ENCODE data around the gene ZNF780A.
"Not testable (repeated sequence)": the region's sequence is repeated elsewhere in the genome, so short reads cannot be mapped to it uniquely, and the experiment has no call there.

ZNF780A gene

GRCh38 chr19:40090241-40091204, at the start of gene ZNF780A:
Gene ZNF780A, minus strand, starts transcription at chr19:40090943. Its CDS starts 6,190 bp downstream, at chr19:40084753.
- DNase-seq = peak in 55 of 56 donors; percentile 8 to 90 (median 74)

GRCh38 chr19:40139533-40140287, 49.0 kb upstream of the ZNF780A start:
- peak in 2 of 56 donors; percentile 1 to 8 for DNase-seq

- DNase-seq = no peak
Observed at GRCh38 chr19:40136818-40137217, 46.1 kb upstream of the ZNF780A start.

- DNase-seq = no peak
Observed at GRCh38 chr19:40134866-40135265, 44.1 kb upstream of the ZNF780A start.

- no peak for DNase-seq
Observed at GRCh38 chr19:40133491-40133890, 42.7 kb upstream of the ZNF780A start.

- no peak for DNase-seq
Observed at GRCh38 chr19:40130013-40130412, 39.3 kb upstream of the ZNF780A start.

GRCh38 chr19:40129425-40129824, 38.7 kb upstream of the ZNF780A start:
- no peak for DNase-seq

- DNase-seq = no peak
Observed at GRCh38 chr19:40128991-40129390, 38.2 kb upstream of the ZNF780A start.

GRCh38 chr19:40119380-40119779, 28.6 kb upstream of the ZNF780A start:
- no peak for DNase-seq

GRCh38 chr19:40118638-40119037, 27.9 kb upstream of the ZNF780A start:
- DNase-seq = not testable (repeated sequence)

- no peak for DNase-seq
Observed at GRCh38 chr19:40116075-40116474, 25.3 kb upstream of the ZNF780A start.

- DNase-seq = not testable (repeated sequence)
Observed at GRCh38 chr19:40114119-40114518, 23.4 kb upstream of the ZNF780A start.

- DNase-seq = not testable (repeated sequence)
Observed at GRCh38 chr19:40112271-40112670, 21.5 kb upstream of the ZNF780A start.

- DNase-seq = no peak
Observed at GRCh38 chr19:40110570-40110969, 19.8 kb upstream of the ZNF780A start.

GRCh38 chr19:40104754-40105153, 14.0 kb upstream of the ZNF780A start:
- no peak for DNase-seq

GRCh38 chr19:40103600-40103999, 12.9 kb upstream of the ZNF780A start:
- DNase-seq = no peak

- no peak for DNase-seq
Observed at GRCh38 chr19:40101813-40102212, 11.1 kb upstream of the ZNF780A start.

- no peak for DNase-seq
Observed at GRCh38 chr19:40093416-40093815, 2.7 kb upstream of the ZNF780A start.

GRCh38 chr19:40091205-40092129, 724 bp upstream of the ZNF780A start:
- no peak for DNase-seq

- DNase-seq = no peak
Observed at GRCh38 chr19:40089462-40089861, 1.3 kb downstream of the ZNF780A start.
